ENCODE measurements around the gene PTDSS2. TPM values are rescaled to one million over a fixed set of nuclear protein-coding genes. Genes with fewer than 3 reads are reported as not detected.

PTDSS2 gene
- total and polyA plus RNA-seq, 9 of the 15 experiments (the other 6 are each of a cell fraction or from before 2014, with no cell fraction given), result 0.45 to 53.9 (median 17.2) TPM

- TF ChIP-seq ASH1L (IDR thresholded peaks at IDR 0.05; ENCODE audit: borderline replicate concordance, low read depth, partially characterized antibody) (no peak), NFIC (IDR thresholded peaks at IDR 0.05) (no peak), FIP1L1 (IDR thresholded peaks at IDR 0.05; ENCODE audit: low read depth, low read length, poor library complexity, severe bottlenecking) (no peak)
These were observed 15.9 kb downstream of the PTDSS2 start (continued) for GRCh38 chr11:465896-466530.

GRCh38 chr11:468036-468435 is 18.0 kb downstream of the PTDSS2 start:
- WGBS (ENCODE audit: insufficient coverage, low coverage, missing lambda C conversion rate), result 80% methylated on average over 11 of the region's 12 CpGs
- H2AFZ ChIP-seq (ENCODE audit: low read depth, low read length), result no peak overlapping the region
- H3K27me3 ChIP-seq (ENCODE audit: control insufficient read depth in 2 of 2, insufficient read depth in 2 of 2, low read length in 2 of 2), result no peaks in the 10 kb centered on the region
- H3K4me3 ChIP-seq, result no peak overlapping the region
- peaks cover 31% of the 10 kb centered on the region for H3K79me2 ChIP-seq (ENCODE audit: control insufficient read depth, insufficient read depth, low read length)
- H3K4me2 ChIP-seq (ENCODE audit: insufficient read depth, low read length), result no peak overlapping the region
- POLR2A ChIA-PET, result no interaction called here
- TF ChIP-seq MBD2 (IDR thresholded peaks at IDR 0.05; ENCODE audit: borderline replicate concordance, low read depth), result no peak
- TF ChIP-seq E4F1 (CRISPR knock-in tag; IDR thresholded peaks at IDR 0.05; ENCODE audit: borderline replicate concordance), result no peak
- no peak for TF ChIP-seq ZNF253 (CRISPR knock-in tag; conservative IDR thresholded peaks at IDR 0.05)
- intact Hi-C loops (cut with micrococcal nuclease) (no loop called here), in situ Hi-C loops (cut with MboI) (no loop called here)
- H3K4me1 ChIP-seq (replicated peaks in 1 of 2; ENCODE audit: control insufficient read depth in 2 of 2, insufficient read depth in 2 of 2, low read length in 2 of 2), result peaks cover 0 to 35% of the 10 kb centered on the region in 2 experiments; a peak in 3 of 5 replicates
- no TSS peak for BruUV-seq (replicated peaks)
- CTCF ChIA-PET (ENCODE audit: low intra/inter-chr PET ratio), result no interaction called here
- H3K36me3 ChIP-seq (ENCODE audit: control insufficient read depth, insufficient read depth, low read length), result peaks cover 24% of the 10 kb centered on the region
- FAIRE-seq (no peak), DNase-seq (ENCODE audit: extremely low read depth in 1 of 4, low spot score in 3 of 4) (no peak), ATAC-seq (no peak)
- no peaks in the 10 kb centered on the region for H3K9me3 ChIP-seq (replicated peaks; ENCODE audit: control insufficient read depth, insufficient read depth, low read depth, low read length)
- H3K9ac ChIP-seq (ENCODE audit: insufficient read depth in 1 of 2, low read depth in 2 of 2, low read length in 2 of 2), result peak overlapping the region in 1 of 2 experiments; percentile 36; a peak in 1 of 4 replicates
- no peaks in the 10 kb centered on the region for H4K20me1 ChIP-seq (replicated peaks; ENCODE audit: control insufficient read depth, insufficient read depth, low read length)
- H3K9me1 ChIP-seq (ENCODE audit: control insufficient read depth, insufficient read depth, low read length), result no peaks in the 10 kb centered on the region
- H3K27ac ChIP-seq (ENCODE audit: extremely low read depth, low read depth, low read length), result no peak overlapping the region
